HG02840 (cell line): ENCODE measurements around the gene HSF2BP.
"Not testable (repeated sequence)": the region's sequence is repeated elsewhere in the genome, so short reads cannot be mapped to it uniquely, and the experiment has no call there.

Experiments
- ATAC-seq: cut with Tn5 transposase; IDR thresholded peaks from one replicate; pipeline ENCODE4 v1.9.1; 2021; ENCODE audit warnings: mild to moderate bottlenecking, moderate library complexity, moderate number of reproducible peaks; ENCODE audit not compliant: unreplicated experiment, low FRiP score

The HSF2BP gene

DNA sequence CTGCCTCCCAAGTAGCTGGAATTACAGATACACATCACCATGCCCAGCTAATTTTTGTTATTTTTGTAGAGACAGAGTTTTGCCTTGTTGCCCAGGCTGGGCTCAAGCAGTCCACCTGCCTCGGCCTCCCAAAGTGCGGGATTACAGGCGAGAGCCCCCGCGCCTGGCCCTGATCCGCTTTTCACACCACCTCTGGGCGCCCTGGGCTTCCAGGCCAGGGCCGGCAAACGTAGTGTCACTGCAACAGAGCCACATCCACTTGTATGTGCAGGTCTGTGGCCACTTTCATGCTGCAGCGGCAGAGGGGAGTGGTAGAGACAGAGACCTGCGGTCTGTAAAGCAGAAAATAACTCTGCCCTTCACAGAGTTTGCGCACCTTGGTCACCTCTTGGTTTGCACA lies 29.6 kb upstream of the HSF2BP start:
- no peak for ATAC-seq

DNA sequence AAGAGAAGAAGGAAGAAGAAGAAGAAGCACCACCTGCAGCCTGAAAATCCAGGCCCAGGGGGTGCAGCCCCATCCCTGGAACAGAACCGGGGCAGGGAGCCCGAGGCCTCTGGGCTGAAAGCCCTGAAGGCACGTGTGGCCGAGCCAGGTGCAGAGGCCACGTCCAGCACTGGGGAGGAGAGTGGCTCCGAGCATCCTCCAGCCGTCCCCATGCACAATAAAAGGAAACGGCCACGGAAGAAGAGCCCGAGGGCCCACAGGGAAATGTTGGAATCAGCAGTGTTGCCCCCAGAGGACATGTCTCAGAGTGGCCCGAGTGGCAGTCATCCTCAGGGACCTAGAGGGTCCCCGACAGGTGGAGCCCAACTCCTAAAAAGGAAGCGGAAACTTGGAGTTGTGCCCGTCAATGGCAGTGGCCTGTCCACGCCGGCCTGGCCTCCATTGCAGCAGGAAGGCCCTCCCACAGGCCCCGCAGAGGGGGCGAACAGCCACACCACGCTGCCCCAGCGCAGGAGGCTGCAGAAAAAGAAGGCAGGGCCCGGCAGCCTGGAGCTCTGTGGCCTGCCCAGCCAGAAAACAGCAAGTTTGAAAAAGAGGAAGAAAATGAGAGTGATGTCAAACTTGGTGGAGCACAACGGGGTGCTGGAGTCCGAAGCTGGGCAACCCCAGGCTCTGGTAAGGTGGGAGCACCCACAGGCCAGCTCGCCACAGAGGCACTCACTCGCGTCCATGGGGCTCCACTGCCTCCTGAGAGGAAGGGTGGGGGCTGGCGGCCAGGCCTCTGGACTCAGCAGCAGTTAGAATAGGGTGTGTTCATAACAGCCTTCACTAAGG lies 28.5 kb upstream of the HSF2BP start:
- no peak for ATAC-seq

- ATAC-seq = no peak
These were observed 27.7 kb upstream of the HSF2BP start for GRCh38 chr21:43686811-43687565.

- ATAC-seq = no peak
These were observed 25.1 kb upstream of the HSF2BP start for GRCh38 chr21:43684424-43684823.

- no peak for ATAC-seq
These were observed 22.4 kb upstream of the HSF2BP start for GRCh38 chr21:43681650-43682049.

DNA sequence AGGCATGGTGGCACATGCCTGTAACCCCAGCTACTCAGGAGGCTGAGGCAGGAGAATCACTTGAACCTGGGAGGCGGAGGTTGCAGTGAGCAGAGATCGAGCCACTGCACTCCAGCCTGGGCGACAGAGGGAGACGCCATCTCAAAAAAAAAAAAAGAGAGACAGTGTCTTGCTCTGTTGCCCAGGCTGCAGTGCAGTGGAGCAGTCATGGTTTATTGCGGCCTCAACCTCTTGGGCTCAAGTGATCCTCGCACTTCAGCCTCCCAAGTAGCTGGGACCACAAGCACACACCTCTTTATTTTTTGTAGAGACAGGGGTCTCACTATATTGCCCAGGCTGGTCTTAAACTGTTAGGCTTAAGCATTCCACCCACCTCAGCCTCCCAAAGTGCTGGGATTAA lies 21.1 kb upstream of the HSF2BP start:
- not testable (repeated sequence) for ATAC-seq

GRCh38 chr21:43679951-43680350 lies 20.7 kb upstream of the HSF2BP start:
- no peak for ATAC-seq

- no peak for ATAC-seq
These were observed 17.1 kb upstream of the HSF2BP start for GRCh38 chr21:43676391-43676790.

DNA sequence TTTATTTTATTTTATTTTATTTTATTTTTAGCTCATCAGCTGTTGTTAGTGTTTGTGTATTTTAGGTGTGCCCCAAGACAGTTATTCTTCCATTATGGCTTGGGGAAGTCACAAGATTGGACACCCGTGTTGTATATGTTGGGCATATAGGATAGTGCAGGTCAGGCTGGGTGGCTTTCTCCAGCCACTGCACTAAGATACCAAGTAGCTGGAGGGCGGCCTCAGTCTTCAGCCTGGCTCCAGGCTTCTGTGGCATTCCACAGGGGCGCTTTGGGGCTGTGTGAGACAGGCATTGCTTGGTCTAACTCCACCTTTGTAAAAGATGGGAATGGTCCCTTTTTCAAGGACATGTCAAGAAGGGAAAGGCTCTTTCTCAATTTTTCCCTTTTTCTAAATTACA lies 16.6 kb upstream of the HSF2BP start:
- ATAC-seq = no peak

GRCh38 chr21:43669828-43670605 lies 10.7 kb upstream of the HSF2BP start:
- no peak for ATAC-seq

- ATAC-seq = no peak
These were observed 8.1 kb upstream of the HSF2BP start for GRCh38 chr21:43667191-43667904.

DNA sequence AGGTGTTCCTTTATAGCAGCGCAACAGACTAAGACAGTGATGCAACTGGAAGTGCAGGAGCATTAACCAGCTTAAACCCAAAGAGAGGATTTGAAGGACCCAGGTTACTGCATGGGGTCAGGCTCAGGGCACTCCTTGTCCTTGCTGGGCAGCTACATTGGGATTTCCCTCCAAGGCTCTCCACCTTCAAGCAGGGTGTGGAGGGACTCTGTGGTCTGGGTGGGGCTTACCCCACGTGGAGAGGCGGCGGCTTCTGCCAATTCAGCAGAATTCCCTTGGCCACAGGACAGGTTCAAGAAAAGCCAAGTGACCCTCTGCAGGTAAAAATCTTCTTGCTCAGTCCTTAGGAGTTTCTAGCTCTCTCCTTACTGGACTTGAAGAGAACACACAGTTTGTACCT lies 6.6 kb upstream of the HSF2BP start:
- no peak for ATAC-seq

DNA sequence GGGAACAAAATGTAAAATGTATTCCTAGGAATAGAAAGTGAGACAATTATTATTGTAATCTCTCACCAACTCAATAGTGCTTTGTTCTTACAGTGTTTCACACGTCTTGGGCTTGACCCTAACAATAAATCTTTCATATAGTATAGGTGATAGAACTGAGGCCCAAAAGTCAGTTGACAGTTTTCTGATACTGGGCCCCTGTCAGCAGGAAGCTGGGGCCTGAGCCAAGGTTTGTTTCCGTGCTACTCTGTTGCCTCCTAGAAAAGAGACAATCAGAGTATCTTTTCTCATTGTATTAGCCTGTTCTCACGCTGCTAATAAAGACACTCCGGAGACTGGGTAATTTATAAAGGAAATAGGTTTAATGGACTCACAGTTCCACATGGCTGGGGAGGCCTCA lies 5.1 kb upstream of the HSF2BP start:
- ATAC-seq = no peak

DNA sequence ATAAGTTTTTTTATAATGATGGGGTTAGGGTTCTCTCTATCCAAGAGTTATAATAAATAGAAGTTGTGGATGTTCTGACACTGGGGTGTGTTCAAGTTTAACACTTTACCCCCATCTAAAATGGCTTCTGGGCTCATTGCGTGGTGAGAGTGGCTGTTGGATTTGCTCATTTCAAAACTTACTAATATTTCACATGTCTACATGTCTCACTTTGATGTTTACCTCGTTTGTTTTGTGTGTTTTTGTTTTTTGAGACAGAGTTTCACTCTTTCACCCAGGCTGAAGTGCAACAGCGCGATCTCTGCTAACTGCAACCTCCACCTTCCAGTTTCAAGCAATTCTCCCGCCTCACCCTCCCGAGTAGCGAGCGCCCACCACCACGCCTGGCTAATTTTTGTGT lies 3.7 kb upstream of the HSF2BP start:
- ATAC-seq = no peak

DNA sequence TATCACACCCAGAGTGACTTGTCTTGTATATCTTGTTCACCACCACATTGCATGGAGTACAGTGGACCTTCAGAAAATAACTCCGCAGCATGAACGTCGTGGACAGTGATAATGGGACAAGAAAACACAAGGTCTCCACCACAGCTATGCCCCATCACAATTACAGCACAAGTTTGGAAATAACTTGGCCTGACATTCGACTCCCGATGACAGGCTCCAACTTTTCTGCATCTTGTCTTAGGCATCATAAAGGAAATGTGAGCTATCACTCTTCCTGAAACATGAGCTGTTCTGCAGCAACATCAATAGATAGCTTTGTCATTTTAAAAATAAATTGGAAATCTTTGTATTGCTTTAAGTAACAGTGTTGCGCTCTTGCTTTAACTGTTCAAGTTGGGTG lies 3.0 kb upstream of the HSF2BP start:
- ATAC-seq = no peak

DNA sequence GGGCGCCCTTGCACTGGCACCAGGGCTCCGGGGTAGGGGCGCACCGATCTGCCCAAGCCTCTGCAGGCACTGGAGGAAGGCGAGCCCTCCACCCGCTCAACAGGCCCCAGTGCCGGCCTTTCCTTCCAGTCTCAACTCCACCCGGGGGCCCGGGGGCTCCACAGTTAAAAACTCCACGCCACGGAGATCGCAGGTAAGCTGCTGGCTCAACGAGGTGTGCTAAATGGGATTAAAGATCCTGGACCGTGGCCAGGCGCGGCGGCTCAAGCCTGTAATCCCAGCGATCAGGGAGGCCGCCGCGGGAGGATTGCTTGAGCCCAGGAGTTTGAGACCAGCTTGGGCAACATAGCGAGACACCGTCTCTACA lies 536 bp downstream of the HSF2BP start:
- no peak for ATAC-seq

- ATAC-seq = no peak
These were observed 1.1 kb downstream of the HSF2BP start for GRCh38 chr21:43658088-43658741.

- ATAC-seq = no peak
These were observed 1.8 kb downstream of the HSF2BP start for GRCh38 chr21:43657355-43658087.

- no peak for ATAC-seq
These were observed 4.3 kb downstream of the HSF2BP start for GRCh38 chr21:43654806-43655489.
